Erythroblast (primary cell): Measurements from ENCODE around the gene PDIA5.

Experiments
- DNase-seq, 2 experiments: peaks; one replicate each; lab custom pipeline; 2025; lab: John Stamatoyannopoulos, UW
- GATA1 ChIP-seq: IDR thresholded peaks from 2 replicates; pipeline ENCODE4 v1.6.1; 2011; ENCODE audit warnings: low read depth, mild to moderate bottlenecking, control low read depth, low read length, moderate library complexity
- POLR2A ChIP-seq: IDR thresholded peaks from 2 replicates; pipeline ENCODE4 v1.6.1; 2011; ENCODE audit warnings: mild to moderate bottlenecking, low read length

Gene PDIA5

GRCh38 chr3:123084738-123085237 lies 18.0 kb downstream of the PDIA5 start:
- DNase-seq, result peak in 1 of 2 experiments; percentile 14
- TF ChIP-seq GATA1, result no peak
- no peak for TF ChIP-seq POLR2A

DNA sequence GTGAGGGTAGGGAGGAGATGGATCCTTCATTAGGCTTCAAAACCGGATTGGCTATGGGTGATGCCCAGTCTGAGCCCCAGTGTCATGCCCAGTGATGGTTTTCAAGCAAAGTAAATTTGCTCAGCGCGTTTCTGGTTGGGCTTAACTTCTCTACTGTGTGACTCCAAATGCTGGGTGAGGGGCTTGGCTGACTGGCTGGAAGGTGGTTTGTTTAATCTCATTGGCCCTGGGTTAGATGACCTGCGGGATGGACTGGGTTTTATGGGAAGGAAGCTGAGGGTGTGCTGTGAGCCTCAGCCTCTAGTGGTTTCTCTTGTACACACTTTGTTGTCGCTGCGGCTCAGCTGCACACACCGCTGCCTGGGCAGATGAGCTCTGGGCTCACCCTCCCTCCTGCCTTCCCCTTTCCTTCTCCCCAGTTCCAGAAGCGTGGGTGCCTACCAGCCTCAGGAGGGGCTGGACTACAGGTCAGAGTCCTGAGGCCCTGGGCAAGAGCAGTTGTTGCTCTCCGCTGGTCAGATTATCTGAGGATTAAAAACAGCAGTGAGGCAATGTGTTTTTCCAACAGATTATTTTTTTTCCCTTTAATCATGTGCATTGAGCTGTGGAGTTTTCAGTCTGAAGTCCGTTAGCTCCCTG lies 18.6 kb downstream of the PDIA5 start:
- peak; percentile 12 to 25 for DNase-seq
- TF ChIP-seq POLR2A (no peak), GATA1 (no peak)

DNA sequence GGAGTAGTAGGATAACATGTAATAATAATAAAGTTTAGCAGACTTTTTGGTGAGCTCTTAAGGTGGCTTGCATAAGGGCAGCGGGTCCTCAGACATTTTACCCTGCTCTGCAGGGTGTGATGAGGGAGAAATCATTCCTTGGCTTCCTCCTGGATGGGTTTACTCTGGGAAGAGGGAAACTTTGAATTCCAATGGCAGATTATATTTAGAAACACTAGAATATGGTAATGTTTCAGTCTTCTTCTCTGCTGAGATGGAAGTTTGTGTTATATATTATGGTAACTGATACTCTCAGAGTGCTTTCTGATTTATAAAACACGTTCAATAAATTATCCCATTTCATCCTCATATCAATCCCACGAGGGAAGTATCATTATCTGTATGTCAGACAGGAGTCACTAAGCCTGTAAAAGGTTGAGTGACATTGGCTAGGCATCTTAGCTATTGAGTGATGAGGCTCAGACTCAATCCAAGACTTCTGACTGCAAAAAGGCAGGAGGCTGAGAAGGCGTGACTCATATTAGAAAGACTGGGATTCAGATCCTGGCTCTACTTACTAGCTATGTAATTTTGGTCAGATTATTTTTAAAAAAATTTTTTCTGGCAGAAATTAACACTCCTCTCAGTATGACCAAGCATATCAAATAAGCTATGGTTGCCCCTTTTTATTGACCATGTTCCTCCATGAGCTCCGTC lies 19.3 kb downstream of the PDIA5 start:
- no peak for DNase-seq
- no peak for TF ChIP-seq GATA1
- no peak for TF ChIP-seq POLR2A

GRCh38 chr3:123088387-123088786 lies 21.6 kb downstream of the PDIA5 start:
- DNase-seq, result no peak
- TF ChIP-seq GATA1 (no peak), POLR2A (no peak)

DNA sequence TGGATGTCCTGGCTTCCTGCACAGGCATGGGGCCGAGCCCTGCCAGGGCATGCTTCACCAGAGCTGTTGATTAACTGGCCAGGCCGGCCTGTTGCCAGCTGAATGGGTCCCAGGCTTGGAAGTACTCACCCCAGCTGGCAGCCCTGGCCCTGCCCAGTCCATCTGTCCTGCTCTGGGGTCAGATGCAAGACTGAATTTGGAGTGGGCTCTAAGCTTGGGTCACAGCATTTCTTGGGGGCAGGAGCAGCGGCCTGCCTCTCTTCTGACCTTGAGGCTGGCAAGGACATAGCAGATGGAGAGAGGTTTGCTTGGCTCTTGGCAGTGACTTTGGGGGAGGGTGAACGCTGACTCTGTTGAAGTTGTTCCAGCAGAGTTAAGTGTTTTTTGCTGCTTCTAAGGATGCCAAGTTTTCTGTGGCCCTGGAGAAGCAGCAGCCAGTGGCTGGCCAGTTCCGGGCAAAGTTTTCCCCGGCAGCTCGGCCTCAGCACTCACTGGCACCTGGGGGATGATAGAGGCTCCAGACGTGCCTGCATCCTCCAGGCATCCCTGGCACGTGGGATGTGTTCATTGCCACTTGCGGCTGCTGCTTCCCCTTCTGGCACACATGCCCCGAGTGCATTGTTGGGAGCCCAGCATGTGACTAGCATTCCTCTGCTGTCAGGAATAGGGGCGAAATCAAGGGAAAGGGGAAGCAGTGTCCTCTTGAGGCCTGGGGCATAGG lies 22.9 kb downstream of the PDIA5 start:
- no peak for TF ChIP-seq GATA1
- TF ChIP-seq POLR2A, result no peak
- no peak for DNase-seq

DNA sequence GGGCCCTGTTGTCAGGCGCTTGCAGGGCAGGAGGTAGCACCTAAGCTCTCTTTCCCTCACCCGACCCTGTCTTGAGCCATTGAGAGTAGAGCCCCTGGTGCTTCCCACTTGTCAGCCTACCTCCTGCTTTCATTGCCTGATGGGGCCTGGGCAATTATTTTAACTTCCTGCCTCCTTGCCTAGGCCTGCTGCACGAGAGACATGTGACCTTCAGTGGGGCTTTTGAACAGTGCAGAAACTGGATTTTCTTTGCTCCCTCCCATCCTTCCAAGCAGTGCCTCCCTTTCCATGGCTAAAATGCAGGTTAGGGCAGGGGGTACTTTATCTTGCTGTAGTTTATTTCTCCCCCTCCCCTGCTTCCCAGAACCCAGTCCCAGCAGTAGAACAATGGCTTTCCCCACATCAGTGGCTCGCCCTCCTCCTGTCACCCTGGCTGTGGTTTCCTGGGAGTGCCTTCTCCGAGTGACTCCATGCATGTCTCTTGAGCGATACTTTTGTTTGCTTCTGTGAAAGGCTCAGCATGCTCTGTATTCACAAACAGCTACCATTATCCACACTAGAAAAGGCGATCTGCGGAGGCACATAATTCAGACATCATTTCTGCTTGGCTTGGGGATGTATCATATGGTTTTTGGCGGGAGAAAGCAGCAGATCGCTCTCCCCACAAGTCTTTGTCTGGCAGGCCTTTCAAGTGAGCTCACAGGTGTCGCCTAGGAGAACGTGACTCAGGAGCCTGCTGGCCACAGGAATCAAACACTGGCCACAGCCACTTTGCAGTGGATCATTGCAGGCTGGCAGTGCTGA lies 24.1 kb downstream of the PDIA5 start:
- no peak for DNase-seq
- TF ChIP-seq GATA1, result no peak
- TF ChIP-seq POLR2A, result no peak

DNA sequence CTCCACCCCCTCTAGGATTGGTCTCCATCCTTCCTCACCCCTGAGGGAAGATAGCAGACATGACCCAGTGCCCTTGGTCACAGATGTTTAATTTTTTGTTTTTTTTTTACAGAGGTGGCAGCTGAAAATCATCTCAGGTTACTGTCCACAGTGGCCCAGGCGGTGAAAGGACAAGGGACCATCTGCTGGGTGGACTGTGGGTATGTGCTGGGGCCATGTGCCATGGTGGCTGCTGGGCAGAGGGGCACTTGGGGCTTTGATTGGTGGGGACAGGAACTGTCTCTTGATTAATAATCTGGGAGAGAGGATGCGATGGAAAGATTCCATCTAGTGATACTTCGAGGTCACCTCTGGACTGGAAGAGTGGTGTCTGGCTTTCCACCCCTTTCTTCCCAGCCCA lies 25.4 kb downstream of the PDIA5 start:
- DNase-seq, result no peak
- TF ChIP-seq GATA1, result no peak
- TF ChIP-seq POLR2A, result no peak

DNA sequence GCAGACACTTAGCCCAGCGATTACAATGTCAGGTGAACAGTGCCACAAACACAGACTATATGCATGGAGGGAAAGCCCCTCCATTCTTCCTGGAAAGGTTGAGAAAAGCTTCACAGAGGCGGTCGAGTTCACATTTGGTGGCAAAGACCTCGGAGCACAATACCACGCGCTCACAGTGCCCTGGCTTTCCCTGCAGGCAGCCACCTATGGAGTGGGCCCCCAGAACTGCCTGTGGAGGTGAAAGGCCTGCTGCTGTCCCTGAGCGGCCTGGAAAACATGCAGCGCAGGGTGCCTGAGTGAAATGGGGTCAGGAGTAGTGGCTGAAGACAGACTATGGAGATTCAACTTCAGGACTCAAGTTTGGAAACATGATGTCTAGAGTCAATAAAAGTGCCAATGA lies 26.9 kb downstream of the PDIA5 start:
- TF ChIP-seq POLR2A, result no peak
- TF ChIP-seq GATA1, result no peak
- DNase-seq, result no peak

DNA sequence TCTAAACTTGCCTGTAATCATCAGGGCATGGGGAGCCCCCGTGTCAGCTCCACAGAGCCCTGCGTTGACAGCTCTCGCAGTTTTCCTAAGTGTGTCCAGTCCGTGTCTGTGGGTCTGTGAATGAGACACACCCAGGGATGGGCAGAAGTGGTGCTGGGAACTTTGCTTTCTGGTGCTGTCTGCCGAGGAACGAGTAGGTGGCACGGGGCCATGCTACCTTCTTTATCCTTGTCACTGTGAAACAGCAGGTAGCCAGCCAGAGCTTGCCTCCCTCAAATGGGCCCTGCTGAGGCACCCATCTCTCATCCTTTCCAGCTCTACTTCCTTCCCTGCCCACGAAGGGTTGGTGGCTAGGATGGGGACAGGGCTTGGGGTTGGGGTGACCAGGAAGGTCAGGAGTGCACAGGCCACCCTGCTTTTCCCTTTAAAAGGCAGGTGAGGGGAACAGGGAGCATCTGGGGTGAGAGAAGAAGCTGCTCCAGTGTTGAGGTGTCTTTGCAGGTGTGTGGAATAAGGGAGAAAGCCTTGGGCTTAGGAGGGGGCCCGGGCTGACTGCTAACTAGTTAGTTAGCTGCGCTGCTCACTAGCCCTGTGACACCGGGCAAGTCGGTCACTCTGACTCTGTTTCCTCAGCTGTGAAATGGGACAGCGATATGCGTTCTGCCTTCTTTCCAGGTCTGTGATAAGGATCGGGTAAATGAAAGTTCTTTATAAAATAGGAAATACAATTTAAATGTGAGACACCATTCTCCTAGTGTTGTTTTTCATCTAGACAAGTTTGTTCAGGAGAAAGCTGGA lies 27.9 kb downstream of the PDIA5 start:
- no peak for TF ChIP-seq POLR2A
- no peak for TF ChIP-seq GATA1
- no peak for DNase-seq

DNA sequence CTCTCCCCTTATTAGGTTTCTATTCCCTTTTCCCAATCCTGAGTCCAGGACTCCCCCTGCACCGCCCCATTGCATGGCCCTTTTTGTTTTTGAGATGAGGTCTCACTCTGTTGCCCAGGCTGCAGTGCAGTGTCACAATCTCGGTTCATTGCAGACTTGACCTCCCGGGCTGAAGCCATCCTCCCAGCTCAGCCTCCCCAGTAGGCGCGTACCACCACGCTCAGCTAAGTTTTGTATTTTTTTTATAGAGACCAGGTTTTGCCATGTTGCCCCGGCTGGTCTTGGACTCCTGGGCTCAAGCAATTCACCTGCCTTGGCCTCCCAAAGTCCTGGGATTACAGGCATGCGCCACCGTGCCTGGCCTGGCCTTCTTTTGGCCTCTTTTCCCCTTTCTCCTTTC lies 29.3 kb downstream of the PDIA5 start:
- no peak for TF ChIP-seq GATA1
- TF ChIP-seq POLR2A, result no peak

GRCh38 chr3:123096731-123097130 lies 29.9 kb downstream of the PDIA5 start:
- TF ChIP-seq GATA1 (no peak), POLR2A (no peak)
- no peak for DNase-seq

More for the DNA sequence above, 29.3 kb downstream of the PDIA5 start:
- DNase-seq, result no peak
